Colon (tissue), 2 donors: ENCODE data around the gene POLR2E.
"Not testable (repeated sequence)": the region's sequence is repeated elsewhere in the genome, so short reads cannot be mapped to it uniquely, and the experiment has no call there.

Experiments used
- FAIRE-seq: peaks from 2 replicates; lab custom pipeline; 2012; peaks lifted over from hg19 to GRCh38; lab: Jason Lieb, UNC
- donor health status: control.
- donor health status: control.

POLR2E gene

DNA sequence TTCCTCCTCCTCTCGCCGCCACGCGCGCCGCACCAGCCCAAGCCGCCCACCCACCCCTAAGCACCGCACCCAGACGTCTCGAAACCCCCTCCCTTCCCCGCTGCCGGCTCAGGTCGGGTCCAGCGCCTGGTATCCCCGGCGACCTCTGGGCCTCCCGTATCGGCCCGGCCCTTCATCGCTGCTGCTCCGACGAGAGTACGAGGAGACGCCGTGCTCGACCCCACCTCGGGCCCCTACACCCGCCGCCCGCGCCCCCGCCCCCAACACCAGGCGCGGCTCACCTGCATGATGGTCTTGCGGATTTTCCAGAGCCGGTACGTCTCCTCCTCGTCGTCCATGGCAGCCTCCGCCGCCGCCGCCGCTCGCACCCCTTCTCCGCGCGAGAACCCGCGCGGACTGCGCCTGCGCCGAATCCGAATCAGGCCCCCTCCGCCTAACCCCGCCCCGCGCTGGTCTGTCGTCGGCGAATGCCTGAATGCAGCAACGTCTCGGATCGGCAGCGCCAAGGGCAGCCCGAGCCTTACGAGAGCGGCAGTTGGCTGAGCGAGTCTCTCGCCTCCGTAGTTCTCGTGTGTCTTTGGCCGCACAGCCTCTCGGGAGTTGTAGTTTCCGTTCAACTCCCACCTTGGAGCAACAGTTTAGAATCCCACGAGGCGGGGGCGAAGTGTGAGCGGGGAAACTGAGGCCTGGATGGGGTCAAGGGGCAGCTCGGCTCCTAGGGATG is at the start of gene POLR2E:
Gene POLR2E (minus strand): TSS at position 398 of the 724 bp plus-strand sequence. CDS start 60 bp downstream, at position 338.
- FAIRE-seq = no peak

DNA sequence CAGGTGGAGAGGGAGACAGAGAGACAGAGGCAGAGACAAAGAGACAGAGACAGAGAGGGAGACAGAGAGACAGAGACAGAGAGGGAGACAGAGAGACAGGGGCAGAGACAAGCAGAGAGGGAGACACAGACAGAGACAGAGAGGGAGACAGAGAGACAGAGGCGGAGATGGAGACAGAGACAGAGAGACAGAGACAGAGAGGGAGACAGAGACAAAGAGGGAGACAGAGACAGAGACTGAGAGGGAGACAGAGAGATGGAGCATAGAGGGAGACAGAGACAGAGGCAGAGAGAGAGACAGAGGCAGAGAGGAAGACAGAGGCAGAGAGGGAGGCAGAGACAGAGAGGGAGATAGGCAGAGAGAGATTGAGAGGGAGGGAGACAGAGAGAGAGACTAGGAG is 49.6 kb upstream of the POLR2E start:
- FAIRE-seq = no peak

DNA sequence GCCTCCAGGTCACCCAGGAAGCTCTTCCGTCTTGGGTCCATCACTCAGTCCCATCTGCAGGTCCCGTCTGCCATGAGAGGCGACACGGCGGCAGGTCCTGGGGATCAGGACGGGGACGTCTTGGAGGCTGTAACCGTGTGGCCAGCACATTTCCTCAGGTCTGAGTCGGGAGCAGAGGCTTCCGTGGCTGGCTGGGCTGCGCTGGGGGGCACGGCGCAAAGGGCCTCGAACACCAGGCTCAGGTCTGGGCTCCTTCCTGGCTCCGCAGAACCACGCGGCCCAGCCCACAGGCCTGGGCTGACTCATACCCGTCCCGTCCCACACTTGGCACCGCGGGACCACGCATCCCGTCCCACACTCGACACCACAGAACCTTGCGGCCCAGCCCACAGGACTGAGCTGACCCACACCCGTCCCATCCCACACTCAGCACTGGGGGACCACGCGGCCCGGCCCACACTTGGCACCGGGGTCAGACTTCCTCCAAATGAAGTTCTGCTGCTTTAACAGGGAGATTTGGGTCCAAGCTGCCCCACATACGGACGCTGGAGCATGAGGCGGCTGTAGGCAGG is 48.7 kb upstream of the POLR2E start:
- no peak for FAIRE-seq

DNA sequence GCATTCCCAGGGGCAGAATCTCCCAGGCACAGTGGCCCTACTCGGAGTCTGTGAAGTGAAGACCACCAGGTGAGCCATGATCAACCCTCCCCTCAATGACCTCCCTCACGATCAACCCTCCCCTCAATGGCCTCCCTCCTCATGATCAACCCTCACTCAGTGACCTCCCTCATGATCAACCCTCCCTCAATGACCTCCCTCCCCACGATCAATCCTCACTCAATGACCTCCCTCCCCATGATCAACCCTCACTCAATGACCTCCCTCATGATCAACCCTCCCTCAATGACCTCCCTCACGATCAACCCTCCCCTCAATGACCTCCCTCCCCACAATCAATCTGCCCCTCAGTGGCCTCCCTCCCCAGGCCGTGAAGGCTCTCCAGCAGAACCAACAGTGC is 46.8 kb upstream of the POLR2E start:
- FAIRE-seq = no peak

DNA sequence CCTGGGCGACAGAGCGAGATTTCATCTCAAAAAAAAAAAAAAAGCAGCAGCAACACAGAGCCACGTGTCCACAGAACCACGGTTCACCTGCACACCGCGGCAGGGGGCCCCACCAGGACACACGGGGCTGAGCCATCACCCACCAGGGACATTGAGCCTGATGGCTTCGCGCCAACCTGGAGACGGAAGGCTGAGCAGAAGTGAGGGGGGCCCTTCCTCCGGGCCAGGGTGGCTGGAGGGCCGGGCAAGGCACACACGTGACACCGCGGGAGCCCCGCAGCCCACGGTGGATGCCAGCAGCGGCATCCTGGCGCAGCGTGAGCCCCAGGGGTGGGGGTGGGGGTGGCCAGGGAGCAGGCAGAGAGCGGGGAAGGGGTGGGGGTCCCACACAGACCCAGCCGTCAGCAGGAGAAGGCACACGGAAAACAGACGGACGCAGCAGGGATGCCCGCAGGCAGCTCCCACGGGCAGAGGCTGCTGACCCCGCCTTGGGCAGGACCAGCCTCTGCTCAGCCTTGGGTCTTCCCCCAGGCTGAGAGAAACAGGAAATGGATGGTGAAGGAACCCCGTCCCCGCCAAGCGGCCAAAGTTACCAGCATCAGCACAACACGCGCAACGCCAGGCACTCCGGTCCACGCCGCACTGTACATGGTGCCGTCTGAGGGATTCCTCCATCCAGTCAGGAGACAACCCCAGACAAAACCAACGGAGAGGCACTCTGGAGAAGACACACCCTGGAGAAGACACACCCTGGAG is 45.3 kb upstream of the POLR2E start:
- no peak for FAIRE-seq

DNA sequence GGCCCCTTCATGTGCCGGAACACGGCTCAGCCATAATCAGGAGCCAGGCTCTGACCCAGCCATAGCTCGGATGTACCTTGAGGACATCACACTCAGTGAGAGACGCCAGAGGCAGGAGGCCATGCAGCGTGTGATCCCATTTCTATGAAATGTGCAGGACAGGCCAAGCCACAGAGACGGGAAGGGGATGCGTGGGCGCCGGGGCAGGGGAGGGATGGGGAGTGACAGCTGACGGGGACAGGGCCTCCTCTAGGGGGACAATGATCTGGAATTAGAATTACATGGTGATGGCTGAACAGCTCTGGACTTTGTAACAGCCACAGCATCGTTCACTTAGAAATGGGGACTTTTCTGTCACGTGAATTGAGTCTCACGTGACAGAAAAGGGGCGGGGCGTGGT is 44.0 kb upstream of the POLR2E start:
- no peak for FAIRE-seq

DNA sequence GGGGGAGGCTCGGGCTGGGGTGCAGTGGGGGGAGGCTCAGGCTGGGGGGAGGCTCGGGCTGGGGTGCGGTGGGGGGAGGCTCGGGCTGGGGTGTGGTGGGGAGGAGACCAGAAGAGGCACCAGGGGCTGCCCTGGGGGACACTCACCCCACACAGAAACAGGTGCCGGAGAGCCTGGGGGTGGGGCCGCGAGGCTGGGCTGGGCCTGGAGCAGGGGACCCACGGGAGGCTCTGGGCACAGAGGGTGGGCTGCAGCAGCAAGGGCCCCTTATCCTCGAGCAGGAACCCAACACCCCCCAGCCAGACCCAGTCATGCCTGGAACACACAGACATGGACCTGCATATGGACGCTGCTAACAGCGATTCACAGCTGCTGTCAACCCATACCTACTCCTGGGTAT is 42.9 kb upstream of the POLR2E start:
- FAIRE-seq = no peak

DNA sequence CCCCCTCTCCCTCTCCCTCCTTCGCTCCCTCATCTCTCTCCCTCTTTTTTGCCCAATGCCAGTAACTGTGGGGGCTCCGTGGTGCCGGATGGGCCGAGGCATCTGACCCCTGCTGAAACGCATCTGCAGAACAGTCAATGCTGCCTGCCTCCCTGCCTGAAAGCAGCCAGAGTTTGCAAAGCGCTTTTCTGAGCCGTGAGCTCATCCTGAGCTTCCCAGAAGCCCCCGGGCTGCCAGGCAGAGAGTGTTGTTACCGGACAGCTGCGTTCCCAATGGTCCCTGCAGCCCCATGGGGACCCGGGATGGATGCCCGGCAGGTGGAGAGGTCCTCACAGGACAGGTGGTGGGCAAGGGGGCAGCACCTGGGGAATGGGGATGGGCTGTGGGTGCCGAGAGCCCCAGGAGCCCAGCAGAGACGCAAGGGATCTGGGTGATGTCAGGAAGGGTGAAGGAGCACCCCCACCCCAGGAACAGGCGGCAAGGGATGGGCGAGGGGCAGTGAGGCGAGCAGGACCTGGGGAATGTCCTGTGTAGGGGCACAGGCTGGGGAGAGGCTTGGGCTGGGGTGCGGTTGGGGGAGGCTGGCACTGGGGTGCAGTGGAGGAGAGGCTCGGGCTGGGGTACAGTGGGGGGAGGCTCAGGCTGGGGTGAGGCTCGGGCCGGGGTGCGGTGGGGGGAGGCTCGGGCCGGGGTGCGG is 41.6 kb upstream of the POLR2E start:
- no peak for FAIRE-seq

DNA sequence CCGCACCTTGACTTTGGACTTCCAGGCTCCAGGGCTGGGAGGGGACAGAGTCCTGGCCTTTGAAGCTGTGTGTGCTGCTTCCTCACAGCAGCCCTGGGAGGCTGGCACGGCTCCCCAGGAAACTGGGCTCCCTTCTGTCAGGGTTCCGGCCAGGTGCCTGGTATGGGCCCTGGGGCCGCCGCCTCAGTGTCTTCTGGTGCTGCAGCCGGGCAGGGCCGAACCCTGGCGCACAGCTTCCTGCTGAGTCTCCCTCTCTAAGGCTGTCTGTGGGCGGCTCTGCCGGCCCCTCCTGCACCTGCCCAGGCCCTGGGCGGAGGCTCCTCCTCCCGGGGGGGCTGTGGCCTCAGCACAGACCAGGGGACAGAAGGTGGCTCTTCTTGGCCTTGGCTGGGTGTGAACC is 41.0 kb upstream of the POLR2E start:
- FAIRE-seq = no peak

DNA sequence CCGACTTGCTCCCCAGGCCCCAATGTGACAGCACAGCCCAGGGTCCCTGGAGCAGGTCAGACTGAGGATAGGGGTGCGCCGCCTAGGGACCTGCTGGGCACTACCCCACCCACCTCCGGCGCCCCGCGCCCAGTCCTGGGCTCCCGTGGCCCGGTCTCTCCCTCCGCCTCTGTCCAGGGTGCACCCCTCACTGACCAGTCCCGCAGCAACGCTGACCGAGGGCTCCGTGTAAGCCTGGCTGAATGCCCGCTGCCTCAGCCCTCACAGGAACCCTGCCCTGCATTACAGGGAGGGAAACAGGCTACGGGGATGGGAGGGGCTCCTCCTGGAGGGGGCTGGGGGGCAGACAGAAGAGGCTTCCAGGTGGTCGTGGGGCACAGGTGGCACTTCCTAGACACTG is 40.3 kb upstream of the POLR2E start:
- FAIRE-seq = no peak

DNA sequence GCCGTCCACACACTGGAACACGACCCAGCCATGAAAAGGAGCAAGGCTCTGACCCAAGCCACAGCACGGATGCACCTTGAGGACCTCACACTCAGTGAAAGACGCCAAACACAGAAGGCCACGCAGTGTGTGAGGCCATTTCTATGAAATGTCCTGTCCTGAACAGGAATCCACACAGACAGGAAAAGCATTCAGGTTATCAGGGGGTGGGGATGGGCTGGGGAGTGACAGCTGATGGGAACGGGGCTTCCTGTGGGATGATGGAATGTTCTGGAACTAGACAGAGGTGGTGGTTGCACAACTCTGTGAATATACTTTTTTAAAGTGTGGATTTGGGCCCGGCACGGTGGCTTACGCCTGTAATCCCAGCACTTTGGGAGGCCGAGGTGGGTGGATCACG is 39.3 kb upstream of the POLR2E start:
- no peak for FAIRE-seq

DNA sequence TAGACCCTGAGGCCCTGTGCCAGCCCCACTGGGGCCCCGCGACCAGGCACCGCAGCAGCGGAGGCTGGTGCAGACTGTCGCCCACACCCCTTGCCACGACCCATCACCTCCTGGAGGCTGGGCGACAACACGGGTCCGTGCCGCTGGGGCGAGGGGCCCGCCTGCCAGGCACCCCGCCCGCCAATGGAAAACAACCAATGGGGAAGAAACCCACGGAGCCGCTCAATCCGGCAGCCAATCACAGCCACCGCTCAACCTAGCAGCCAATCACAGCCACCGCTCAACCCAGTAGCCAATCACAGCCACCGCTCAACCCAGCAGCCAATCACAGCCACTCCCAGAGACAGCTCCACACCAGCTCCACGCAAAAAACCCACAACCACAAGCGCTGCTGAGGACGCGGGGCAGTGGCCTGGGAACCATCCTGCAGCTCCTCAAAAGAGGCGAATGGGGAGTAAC is 38.3 kb upstream of the POLR2E start:
- FAIRE-seq = no peak

DNA sequence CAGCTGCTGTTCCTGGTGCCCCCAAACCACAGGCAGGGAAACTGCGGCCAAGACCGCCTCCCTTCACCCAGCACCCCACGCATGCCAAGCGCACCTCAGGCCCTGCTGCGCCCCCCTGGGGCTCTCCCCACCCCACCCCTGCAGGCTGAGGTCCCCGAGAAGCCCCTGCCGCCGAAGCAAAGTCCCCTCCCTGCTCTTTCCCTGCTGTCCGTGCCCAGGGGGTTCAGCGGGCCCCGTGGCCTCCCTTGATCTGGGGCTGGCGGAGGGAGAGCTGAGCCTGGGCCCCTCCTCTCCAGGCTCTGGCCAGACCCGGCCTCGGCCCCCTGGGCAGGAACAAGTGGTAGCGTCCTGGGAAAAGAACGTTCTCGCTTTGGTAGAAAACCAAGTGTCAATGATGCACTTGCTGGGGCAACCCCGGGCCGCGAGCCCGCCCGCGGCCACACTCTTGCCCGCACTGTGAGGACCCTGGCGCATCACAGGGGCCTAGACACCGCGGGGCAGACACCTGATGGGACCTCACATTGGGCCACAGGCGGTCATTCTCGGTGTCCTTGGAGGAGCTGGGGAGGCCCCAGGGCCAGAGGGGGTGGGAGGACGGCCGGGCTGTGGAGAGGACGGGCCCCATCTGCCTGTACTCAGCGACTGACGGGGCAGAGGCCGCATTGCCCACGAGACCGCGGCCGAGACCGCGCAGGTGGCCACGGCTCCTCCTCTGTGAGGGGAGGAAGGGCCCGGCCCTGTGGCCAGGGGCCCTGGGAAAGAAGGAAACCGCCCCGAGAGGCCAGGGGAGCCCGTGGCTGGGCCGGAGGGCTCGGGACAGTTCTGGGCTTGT is 37.6 kb upstream of the POLR2E start:
- no peak for FAIRE-seq

DNA sequence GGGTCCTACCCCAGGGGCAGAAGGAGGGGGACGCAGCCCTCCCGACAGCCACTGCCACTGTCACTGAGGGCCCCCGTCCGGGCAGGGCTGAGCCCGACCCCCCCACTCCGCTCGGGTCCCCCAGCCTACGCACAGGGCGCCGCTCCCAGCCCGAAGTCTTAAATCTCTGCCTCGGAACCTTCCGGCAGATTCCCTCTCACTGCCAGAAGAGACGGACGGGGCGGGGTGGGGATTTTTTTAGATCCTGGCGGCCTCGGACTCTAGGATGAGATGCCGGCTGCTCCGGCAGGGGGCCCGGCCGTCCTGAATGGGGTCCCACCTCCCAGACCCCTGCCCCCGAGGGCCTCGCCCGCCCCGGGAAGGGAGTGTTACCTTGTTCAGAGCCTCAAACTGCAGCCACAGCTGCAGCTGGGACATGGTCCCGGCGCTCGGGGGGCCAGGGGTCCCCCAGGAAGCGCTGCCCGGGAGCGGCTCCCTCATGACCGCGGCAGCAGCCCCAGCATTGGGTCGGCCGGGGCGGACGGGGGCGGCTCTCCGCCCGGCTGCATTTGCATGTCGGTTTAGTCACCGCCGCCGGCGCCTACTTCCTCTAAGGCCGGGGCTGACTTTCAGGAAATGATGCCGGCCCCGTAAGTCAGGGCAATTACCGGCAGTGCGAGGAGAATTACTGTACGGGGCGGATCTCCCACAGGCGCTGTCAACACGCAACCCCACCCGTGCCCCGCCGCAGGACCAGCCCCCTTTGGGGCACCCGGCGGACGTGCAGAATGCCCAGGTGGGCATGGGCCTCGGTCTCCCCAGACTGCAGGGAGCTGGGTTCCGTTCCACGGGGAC is 36.8 kb upstream of the POLR2E start:
- no peak for FAIRE-seq

DNA sequence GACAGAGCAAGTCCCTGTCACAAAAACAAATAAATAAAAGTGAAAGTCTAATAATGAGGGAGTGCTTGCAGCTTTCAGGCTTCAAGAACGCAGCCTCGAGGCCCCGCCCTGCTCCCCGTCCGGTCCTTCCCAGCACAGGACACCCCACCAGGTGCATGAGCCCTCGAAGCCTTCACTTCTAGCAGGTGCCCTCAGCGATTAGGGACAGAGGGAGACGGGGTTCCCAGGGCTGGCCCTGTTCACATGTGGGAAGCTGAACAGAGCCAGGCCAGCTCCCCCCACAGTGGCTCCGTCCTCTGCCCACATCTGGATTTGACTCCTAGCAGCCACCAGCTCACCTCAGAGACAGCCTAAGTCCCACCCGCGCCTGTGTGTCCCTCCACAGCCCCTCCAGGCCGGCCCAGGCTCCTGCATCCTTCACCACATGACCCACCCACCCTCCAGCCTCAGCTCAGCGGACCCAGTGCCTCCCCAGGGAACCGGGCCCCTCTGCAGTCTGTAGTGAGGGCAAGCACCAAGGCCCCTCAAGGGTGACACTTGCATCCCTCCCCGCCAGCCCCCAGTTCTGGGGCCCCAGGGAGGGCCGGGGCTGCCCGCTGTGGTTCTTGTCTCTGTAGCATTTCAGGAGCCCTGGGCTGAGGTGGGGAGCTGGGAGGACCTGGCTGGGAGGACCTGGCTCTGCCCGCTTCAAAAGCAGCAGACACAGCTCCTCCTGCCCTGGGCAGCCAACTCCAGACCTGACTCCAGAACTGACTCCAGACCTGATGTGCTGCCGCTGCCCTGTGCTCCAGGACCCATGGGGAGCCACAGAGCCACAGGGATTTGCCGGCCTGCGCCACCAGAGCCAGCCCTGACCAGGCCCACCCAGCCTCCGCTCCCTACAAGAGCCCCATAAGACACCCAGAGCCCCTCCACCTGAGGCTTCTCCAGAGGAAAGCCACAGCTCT is 35.9 kb upstream of the POLR2E start:
- FAIRE-seq = no peak

DNA sequence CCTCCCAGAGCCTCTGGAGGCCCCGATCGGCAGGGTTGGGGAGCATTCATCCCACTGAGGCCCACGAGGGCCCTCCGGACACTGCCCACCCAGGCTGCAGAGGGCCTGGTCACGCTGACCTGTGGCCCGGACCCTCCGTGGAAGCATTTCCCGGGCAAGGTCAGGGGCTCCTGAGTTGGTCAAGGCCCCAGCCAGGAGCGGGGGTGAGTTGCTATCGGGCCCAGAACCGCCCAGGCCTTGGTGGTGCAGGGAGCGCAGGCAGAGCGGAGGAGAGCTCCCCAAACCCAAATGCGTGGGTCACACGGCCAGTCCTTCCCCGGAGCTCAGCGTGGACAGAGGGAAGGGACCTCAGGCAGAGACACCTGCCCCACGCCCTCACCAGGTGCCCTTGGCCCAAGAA is 34.4 kb upstream of the POLR2E start:
- FAIRE-seq = no peak

DNA sequence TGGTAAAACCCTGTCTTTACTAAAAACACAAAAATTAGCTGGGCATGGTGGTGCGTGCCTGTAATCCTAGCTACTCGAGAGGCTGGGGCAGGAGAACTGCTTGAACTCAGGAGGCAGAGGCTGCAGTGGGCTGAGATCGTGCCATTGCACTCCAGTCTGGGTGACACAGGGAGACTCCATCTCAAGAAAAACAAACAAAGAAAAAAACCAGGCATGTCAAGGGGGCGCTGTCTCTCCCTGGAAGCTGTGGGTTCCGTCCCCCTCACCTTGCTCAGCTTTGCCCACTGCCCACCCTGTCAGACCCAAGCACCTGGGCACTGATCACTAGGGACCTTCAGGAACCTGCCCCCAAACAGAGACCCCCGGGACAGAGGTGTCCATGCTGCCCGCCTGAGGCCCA is 33.9 kb upstream of the POLR2E start:
- not testable (repeated sequence) for FAIRE-seq

DNA sequence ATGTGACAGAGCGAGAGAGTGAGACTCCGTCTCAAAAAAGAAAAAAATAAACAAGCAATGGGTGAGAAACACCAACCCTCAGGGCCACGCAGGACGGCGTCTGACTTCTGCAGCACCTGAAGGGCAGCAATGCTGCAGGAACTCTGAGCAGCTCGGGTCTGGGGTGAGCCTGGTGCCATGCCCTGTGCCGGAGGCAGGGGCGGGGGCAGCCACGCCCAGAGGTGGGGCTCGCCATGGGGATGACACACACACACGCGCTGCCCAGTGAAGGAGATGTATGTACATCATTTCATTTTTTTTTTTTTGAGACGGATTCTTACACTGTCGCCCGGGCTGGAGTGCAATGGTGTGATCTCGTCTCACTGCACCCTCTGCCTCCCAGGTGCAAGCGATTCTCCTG is 32.9 kb upstream of the POLR2E start:
- FAIRE-seq = no peak

DNA sequence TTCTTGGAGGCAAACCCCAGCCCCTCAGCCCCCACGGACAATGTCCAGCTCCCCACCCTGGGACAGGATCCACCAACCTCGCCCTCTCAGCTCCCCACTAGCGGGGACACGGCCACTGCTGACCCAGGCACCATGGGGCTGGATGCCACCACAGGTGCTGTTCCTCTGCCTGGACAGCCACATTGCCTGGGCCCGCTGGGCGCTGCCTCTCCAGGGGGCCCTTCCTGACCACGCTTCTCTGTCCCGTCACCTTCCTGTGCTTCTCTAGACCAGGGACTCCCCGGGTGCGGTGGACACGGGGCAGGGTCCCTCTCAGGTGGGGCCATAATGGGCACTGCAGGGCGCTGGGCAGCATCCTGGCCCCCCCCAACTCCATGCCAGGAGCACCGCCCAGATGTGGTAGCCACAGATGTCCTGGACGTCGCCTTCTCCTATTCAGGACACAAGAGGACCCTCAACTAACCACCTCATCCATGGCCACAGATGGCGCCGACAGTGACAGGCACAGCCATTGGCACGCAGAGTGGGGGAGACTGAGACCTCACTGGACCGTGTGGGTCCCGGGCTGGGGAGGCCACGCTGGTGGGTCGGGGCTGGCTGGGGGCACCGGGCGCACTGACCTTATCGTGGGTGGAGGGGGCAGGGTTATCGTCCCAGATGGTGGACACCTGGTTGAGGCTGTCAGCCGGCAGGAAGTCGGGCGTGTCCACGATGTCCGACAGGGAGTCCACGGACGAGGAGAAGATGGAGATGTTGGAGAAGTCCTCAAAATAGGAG is 32.0 kb upstream of the POLR2E start:
- no peak for FAIRE-seq
